ENCODE data around the gene RPS17.
"Not testable (repeated sequence)": the region's sequence is repeated elsewhere in the genome, so short reads cannot be mapped to it uniquely, and the experiment has no call there.

RPS17 gene

GRCh38 chr15:82549199-82549665 is 9.0 kb upstream of the RPS17 start:
- DNase-seq (ENCODE audit: low read depth, low spot score), result no peak

GRCh38 chr15:82548700-82549099 is 8.4 kb upstream of the RPS17 start:
- H3K27ac ChIP-seq, result no peak overlapping the region
- DNase-seq (ENCODE audit: low read depth, low spot score), result no peak

More at GRCh38 chr15:82549199-82549665, 9.0 kb upstream of the RPS17 start:
- no peak overlapping the region for H3K27ac ChIP-seq

GRCh38 chr15:82545478-82545877 is 5.2 kb upstream of the RPS17 start:
- no peak for DNase-seq (ENCODE audit: low read depth, low spot score)

DNA sequence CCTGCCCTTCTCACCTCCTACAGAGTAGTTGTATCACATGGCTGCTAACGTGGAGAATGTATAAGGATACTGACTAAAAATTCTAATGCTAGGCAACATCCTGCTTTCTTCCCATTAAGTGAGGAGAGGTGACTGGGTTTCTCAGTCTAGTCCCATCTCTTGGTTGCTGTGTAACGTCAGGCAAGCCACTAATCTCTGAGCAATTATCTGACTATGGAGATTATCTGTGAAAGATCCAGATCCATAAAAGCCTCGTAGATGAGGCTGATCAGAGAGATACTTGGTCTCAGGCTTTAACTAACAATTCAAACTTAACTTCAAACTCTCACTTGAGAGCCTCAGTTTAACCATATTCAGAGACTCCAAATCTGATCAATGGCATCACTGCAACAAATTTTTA is 4.7 kb upstream of the RPS17 start:
- DNase-seq (ENCODE audit: low read depth, low spot score), result no peak
- no peak overlapping the region for H3K27ac ChIP-seq

More at GRCh38 chr15:82545478-82545877, 5.2 kb upstream of the RPS17 start:
- H3K27ac ChIP-seq, result no peak overlapping the region

DNA sequence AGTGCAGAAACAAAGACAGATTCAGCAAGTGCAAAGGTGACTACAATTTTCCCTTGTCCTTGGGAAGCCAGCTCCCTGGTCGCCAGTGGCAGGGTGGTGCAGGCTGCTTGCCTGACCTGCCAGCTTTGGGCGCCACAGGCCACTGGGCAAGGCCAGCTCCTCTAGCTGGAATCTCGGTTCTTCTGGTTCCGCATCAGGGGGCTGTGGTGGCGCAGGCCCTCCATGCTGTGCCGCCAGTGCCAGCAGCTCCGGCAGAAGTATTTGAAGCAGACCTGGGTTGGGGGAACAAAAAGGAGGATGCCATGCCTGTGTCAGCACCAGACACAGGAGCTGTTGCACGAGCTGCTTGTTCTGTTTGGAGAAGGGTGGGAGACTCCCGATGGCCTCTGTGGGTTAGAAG is 4.2 kb upstream of the RPS17 start:
- no peak overlapping the region for H3K27ac ChIP-seq
- DNase-seq (ENCODE audit: low read depth, low spot score), result no peak

- no peak overlapping the region for H3K27ac ChIP-seq
- no peak for DNase-seq (ENCODE audit: low read depth, low spot score)
Measured at GRCh38 chr15:82543160-82543559, 2.9 kb upstream of the RPS17 start.

- no peak for DNase-seq (ENCODE audit: low read depth, low spot score)
- H3K27ac ChIP-seq, result peak overlapping the region; percentile 89
Measured at GRCh38 chr15:82540984-82541431, 751 bp upstream of the RPS17 start.

- H3K27ac ChIP-seq, result peak overlapping the region; percentile 89
- no peak for DNase-seq (ENCODE audit: low read depth, low spot score)
Measured at GRCh38 chr15:82539691-82540054, 584 bp downstream of the RPS17 start.

GRCh38 chr15:82538961-82539690 is 1.1 kb downstream of the RPS17 start:
- H3K27ac ChIP-seq, result peak overlapping the region; percentile 89
- DNase-seq (ENCODE audit: low read depth, low spot score), result no peak

- peak overlapping the region; percentile 89 for H3K27ac ChIP-seq
- DNase-seq (ENCODE audit: low read depth, low spot score), result no peak
Measured at GRCh38 chr15:82537351-82537908, 2.8 kb downstream of the RPS17 start.

- H3K27ac ChIP-seq, result peak overlapping the region; percentile 89
- no peak for DNase-seq (ENCODE audit: low read depth, low spot score)
Measured at GRCh38 chr15:82536409-82537350, 3.6 kb downstream of the RPS17 start.

DNA sequence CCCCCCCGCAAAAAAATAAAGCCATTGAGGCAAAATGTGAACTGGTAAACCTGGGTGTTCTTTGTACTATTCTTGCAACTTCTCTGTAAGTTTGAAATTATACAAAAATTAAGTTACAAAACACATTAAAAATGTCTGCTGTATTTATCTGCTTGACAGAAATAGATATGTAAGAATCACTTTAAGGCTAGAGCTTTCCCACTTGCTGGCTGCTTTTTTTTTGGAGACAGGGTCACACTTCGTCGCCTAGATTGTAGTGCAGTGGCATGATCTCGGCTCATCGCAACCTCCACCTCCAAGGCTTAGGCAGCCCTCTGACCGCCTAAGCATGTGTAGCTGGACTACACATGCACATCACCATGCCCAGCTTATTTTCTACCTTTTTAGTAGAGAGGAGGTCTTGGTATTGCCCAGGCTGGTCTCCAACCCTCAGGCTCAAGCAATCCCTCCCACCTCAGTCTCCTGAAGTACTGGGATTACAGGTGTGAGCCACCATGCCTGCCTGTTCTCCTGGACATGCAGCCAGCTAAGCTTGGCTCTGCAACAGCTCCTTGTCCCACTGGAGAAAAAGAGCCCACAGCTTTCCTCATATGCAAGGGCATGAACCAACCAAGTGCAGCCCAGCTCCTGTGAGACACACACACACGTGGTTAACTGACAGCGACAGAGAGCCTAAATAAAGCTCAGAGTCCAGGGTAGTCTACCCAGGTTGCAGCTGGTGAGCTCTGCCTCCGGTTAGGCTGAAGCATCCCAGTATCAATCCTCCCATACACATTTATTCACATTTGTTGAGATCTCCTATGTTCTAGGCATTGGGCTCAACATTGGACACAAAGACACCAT is 4.5 kb downstream of the RPS17 start:
- H3K27ac ChIP-seq, result peak overlapping the region; percentile 89
- DNase-seq (ENCODE audit: low read depth, low spot score), result no peak

DNA sequence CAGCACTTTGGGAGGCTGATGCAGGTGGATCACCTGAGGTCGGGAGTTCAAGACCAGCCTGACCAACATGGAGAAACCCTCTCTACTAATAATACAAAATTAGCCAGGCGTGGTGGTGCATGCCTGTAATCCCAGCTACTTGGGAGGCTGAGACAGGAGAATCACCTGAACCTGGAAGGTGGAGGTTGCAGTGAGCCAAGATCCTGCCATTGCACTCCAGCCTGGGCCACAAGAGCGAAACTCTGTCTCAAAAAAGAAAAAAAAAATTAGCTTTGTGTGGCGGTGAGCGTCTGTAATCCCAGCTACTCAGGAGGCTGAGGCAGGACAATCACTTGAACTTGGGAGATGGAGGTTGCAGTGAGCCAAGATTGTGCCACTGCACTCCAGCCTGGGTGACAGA is 5.1 kb downstream of the RPS17 start:
- not testable (repeated sequence) for DNase-seq (ENCODE audit: low read depth, low spot score); H3K27ac ChIP-seq

GRCh38 chr15:82534457-82534861 is 5.8 kb downstream of the RPS17 start:
- H3K27ac ChIP-seq, result peak overlapping the region; percentile 47
- DNase-seq (ENCODE audit: low read depth, low spot score), result not testable (repeated sequence)

GRCh38 chr15:82533801-82534200 is 6.5 kb downstream of the RPS17 start:
- no peak for DNase-seq (ENCODE audit: low read depth, low spot score)
- H3K27ac ChIP-seq, result peak overlapping the region; percentile 47

GRCh38 chr15:82532991-82533481 is 7.2 kb downstream of the RPS17 start:
- no peak for DNase-seq (ENCODE audit: low read depth, low spot score)
- peak overlapping the region; percentile 47 for H3K27ac ChIP-seq

DNA sequence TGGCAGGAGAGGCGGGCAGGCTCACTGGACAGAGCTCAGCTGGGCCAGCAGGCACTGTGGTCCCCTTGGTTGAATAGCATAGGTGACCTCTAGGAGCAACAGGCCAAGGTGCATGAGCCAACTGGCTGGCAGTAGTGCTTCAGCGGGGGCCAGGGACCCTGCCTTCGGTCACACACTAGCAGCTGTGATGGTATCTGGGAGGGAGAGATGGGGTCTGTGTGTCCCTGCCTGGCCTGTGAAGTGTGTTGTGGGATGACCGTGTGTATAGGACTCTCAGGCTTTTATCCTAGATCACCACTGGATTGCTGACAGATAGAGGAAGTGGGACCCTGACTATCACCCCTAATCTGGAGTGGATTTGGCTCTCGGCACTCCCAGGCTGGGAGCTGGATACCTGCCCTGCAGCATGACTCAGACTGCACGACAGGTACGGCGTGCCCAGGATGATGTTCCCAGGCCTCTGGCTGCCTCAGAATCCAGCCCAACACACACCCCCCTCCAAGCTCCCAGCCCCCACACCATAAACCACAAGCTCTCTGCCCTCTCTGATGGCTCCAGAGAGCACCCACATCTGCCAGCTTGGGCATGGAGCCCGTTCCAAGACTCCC is 7.8 kb downstream of the RPS17 start:
- no peak overlapping the region for H3K27ac ChIP-seq
- DNase-seq (ENCODE audit: low read depth, low spot score), result no peak

DNA sequence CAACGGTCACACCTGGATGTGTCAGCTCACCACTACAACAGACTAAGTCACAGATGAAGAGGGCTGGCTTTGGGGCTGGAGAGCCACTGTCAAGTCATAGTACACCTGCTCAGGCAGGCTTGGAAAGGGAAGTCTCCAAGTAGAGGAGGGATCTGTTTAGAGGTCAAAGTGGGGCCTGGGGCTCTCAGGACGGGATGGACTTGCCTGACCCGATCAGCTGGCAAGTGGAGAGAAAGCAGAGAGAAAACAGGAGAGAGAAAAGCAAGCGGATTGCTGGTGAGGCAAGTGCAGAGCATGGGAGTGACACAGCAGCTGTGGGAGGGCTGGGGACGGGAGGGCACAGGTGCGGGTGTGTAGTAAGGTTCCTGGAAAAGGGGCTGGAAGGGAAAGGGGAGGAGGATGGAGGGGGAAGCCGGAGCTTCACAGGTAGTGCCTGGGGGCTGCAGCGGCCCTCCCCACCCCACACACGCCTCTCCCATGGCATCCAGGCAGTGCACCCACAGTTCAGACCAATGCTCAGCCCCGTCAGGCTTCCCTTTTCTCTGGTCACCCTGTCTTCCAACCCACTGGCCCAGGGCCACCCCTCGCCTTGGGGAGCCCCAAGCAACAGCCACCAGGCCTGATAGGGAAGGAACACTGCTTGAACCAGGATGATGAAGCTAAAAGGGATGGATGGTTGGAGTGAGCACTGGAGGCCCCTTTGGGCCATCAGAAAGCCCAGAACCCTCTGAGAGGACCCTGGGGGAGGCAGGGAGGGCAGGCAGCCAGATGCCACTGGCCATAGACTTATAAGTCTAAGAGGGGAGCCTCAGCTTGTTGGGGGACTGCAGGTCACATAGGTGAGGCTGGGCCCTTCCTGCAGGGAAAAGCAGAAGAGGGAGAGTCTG is 8.5 kb downstream of the RPS17 start:
- DNase-seq (ENCODE audit: low read depth, low spot score), result no peak
- H3K27ac ChIP-seq, result no peak overlapping the region

Data from epithelial cell of prostate (primary cell).